LoVo (cell line): ENCODE data around the gene XKR7.
"Not testable (repeated sequence)": the region's sequence is repeated elsewhere in the genome, so short reads cannot be mapped to it uniquely, and the experiment has no call there.

Source experiments
- DNase-seq: peaks from one replicate; pipeline ENCODE4 v3.0.0-alpha.2; 2016; ENCODE audit warnings: low spot score

XKR7 gene

GRCh38 chr20:31967830-31968249, at the start of gene XKR7:
TSS of gene XKR7 (plus strand) at chr20:31968151. CDS start at chr20:31968176, 25 bp downstream.
- DNase-seq, result no peak

GRCh38 chr20:31918466-31919105, 49.4 kb upstream of the XKR7 start:
- DNase-seq, result no peak

- no peak for DNase-seq
Observed at GRCh38 chr20:31919410-31920155, 48.4 kb upstream of the XKR7 start.

- no peak for DNase-seq
Observed at GRCh38 chr20:31920275-31920855, 47.6 kb upstream of the XKR7 start.

- DNase-seq, result not testable (repeated sequence)
Observed at GRCh38 chr20:31921480-31921879, 46.5 kb upstream of the XKR7 start.

- no peak for DNase-seq
Observed at GRCh38 chr20:31922181-31922580, 45.8 kb upstream of the XKR7 start.

GRCh38 chr20:31922588-31922987, 45.4 kb upstream of the XKR7 start:
- no peak for DNase-seq

GRCh38 chr20:31923388-31924331, 44.3 kb upstream of the XKR7 start:
- DNase-seq, result no peak

GRCh38 chr20:31924561-31924960, 43.4 kb upstream of the XKR7 start:
- DNase-seq, result no peak

- no peak for DNase-seq
Observed at GRCh38 chr20:31925631-31926030, 42.3 kb upstream of the XKR7 start.

- no peak for DNase-seq
Observed at GRCh38 chr20:31926493-31926892, 41.5 kb upstream of the XKR7 start.

- DNase-seq, result no peak
Observed at GRCh38 chr20:31927627-31928159, 40.3 kb upstream of the XKR7 start.

GRCh38 chr20:31929631-31930030, 38.3 kb upstream of the XKR7 start:
- DNase-seq, result not testable (repeated sequence)

- DNase-seq, result no peak
Observed at GRCh38 chr20:31930779-31931178, 37.2 kb upstream of the XKR7 start.

- no peak for DNase-seq
Observed at GRCh38 chr20:31933698-31934097, 34.3 kb upstream of the XKR7 start.

- DNase-seq, result no peak
Observed at GRCh38 chr20:31934491-31934890, 33.5 kb upstream of the XKR7 start.

- no peak for DNase-seq
Observed at GRCh38 chr20:31934968-31935764, 32.8 kb upstream of the XKR7 start.

GRCh38 chr20:31936420-31936819, 31.5 kb upstream of the XKR7 start:
- no peak for DNase-seq

GRCh38 chr20:31937820-31938219, 30.1 kb upstream of the XKR7 start:
- DNase-seq, result no peak

GRCh38 chr20:31939661-31940060, 28.3 kb upstream of the XKR7 start:
- no peak for DNase-seq

GRCh38 chr20:31943052-31943471, 24.9 kb upstream of the XKR7 start:
- no peak for DNase-seq
